ENCODE measurements around the gene PRR18. TPM values are rescaled to one million over a fixed set of nuclear protein-coding genes. Genes with fewer than 3 reads are reported as not detected.

The PRR18 gene
- total and polyA plus RNA-seq, 9 of the 15 experiments (the other 6 are each of a cell fraction or from before 2014, with no cell fraction given), result not detected

DNA sequence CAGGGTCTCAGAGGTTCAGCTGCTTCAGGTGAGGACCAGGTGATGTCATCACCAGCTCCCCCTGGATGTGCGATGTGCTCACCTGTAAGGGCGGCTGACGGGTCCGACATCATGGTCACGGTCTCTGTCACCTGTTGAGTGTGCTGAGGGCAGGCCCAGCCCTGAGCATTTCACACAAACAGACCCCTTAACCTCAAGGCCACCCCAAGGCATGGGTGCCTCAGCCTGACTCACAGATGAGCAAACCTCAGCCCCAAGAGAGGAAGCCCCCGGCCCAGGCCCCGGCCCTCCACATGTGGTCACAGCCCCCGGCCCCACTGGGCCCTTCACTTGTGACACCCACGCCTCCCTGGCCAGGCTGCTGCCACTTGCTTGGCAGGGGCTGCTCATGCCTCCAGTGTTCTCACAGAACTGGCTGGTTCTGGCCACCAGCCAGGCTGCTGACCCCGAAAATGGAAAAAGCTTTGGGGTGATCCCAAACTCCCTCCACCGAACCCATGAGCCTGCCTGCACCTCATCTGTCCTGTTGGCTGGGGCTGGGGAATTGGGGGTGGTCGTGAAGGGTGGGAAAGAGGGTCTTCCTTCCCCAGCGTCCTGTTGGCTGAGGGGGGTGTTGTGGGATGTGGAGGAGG lies 33.3 kb downstream of the PRR18 start:
- no peaks in the 10 kb centered on the region for H3K9me1 ChIP-seq (ENCODE audit: control insufficient read depth, insufficient read depth, low read length)
- peaks cover 19 to 54% of the 10 kb centered on the region in 2 experiments for H3K27me3 ChIP-seq (ENCODE audit: control insufficient read depth in 2 of 2, insufficient read depth in 2 of 2, low read length in 2 of 2)
- ChIA-PET POLR2A (no interaction called here), CTCF (ENCODE audit: low intra/inter-chr PET ratio) (interaction anchor here (0.6 to 4.1 kb wide), 5 partner anchors 39 to 126 kb away, joined by 3 to 37 read pairs (median 3); no protein-coding TSS in a partner anchor)
- intact Hi-C loops (cut with micrococcal nuclease) (loop anchor here (1.0 to 10.0 kb wide), 7 partner anchors 35 to 500 kb away; partner anchors contain the start of gene MPC1), in situ Hi-C loops (cut with MboI) (loop anchor here (5.0 kb wide), 1 partner anchor 112 kb away; no protein-coding TSS in a partner anchor)
- no peaks in the 10 kb centered on the region for H3K9me3 ChIP-seq (replicated peaks; ENCODE audit: control insufficient read depth, insufficient read depth, low read depth, low read length)
- H3K79me2 ChIP-seq (ENCODE audit: control insufficient read depth, insufficient read depth, low read length), result no peaks in the 10 kb centered on the region
- no peak for FAIRE-seq
- TF ChIP-seq LARP7 (IDR thresholded peaks at IDR 0.05), result no peak
- TF ChIP-seq THRAP3 (IDR thresholded peaks at IDR 0.05; ENCODE audit: borderline replicate concordance), result no peak
- TF ChIP-seq TRIM25 (IDR thresholded peaks at IDR 0.05; ENCODE audit: borderline replicate concordance), result no peak
- no peak for TF ChIP-seq MCM3 (IDR thresholded peaks at IDR 0.05)
- TF ChIP-seq CAMTA2 (CRISPR knock-in tag; conservative IDR thresholded peaks at IDR 0.05), result no peak
- no peak for TF ChIP-seq ZBED1 (IDR thresholded peaks at IDR 0.05)
- no peak for TF ChIP-seq NUFIP1 (IDR thresholded peaks at IDR 0.05; ENCODE audit: partially characterized antibody)
- no peak for ATAC-seq
- 3% methylated on average over 11 of the region's 13 CpGs for WGBS (ENCODE audit: insufficient coverage, low coverage, missing lambda C conversion rate)
- no peaks in the 10 kb centered on the region for H4K20me1 ChIP-seq (replicated peaks; ENCODE audit: control insufficient read depth, insufficient read depth, low read length)
- peaks cover 0 to 6% of the 10 kb centered on the region in 2 experiments; a peak in 1 of 5 replicates for H3K4me1 ChIP-seq (replicated peaks in 1 of 2; ENCODE audit: control insufficient read depth in 2 of 2, insufficient read depth in 2 of 2, low read length in 2 of 2)
- no peak overlapping the region; a peak in 1 of 4 replicates for H3K9ac ChIP-seq (ENCODE audit: insufficient read depth in 1 of 2, low read depth in 2 of 2, low read length in 2 of 2)
- H3K27ac ChIP-seq (ENCODE audit: extremely low read depth, low read depth, low read length), result no peak overlapping the region
- no peaks in the 10 kb centered on the region for H3K36me3 ChIP-seq (ENCODE audit: control insufficient read depth, insufficient read depth, low read length)
- no TSS peak for BruUV-seq (replicated peaks)
- no peak overlapping the region for H2AFZ ChIP-seq (ENCODE audit: low read depth, low read length)
- no peak overlapping the region for H3K4me2 ChIP-seq (ENCODE audit: insufficient read depth, low read length)
- no peak for DNase-seq (ENCODE audit: extremely low read depth in 1 of 4, low spot score in 3 of 4)
- H3K4me3 ChIP-seq, result no peak overlapping the region

Measured in K562 (cell line).